ENCODE data around the gene RIMS1. TPM values are rescaled to one million over a fixed set of nuclear protein-coding genes. Genes with fewer than 3 reads are reported as not detected.
A peak's percentile ranks its signal among the peaks of the same experiment; 100 is the strongest.
"Not testable (repeated sequence)": the region's sequence is repeated elsewhere in the genome, so short reads cannot be mapped to it uniquely, and the experiment has no call there.

The RIMS1 gene
- total RNA-seq, 1 experiment from 2014 or later, result not detected

GRCh38 chr6:72272958-72273357 lies 386.6 kb downstream of the RIMS1 start:
- DNase-seq (ENCODE audit: low read depth), result no peak
- in situ Hi-C loops (cut with HindIII; ENCODE audit: low pct_unique_long_range_greater_than_20kb, low sequenced_read_pairs), result no loop called here

- DNase-seq (ENCODE audit: low read depth), result no peak
- in situ Hi-C loops (cut with HindIII; ENCODE audit: low pct_unique_long_range_greater_than_20kb, low sequenced_read_pairs), result no loop called here
These were observed 389.5 kb downstream of the RIMS1 start for GRCh38 chr6:72275888-72276287.

- no peak for DNase-seq (ENCODE audit: low read depth)
- in situ Hi-C loops (cut with HindIII; ENCODE audit: low pct_unique_long_range_greater_than_20kb, low sequenced_read_pairs), result no loop called here
These were observed 395.9 kb downstream of the RIMS1 start for GRCh38 chr6:72282201-72282600.

GRCh38 chr6:72283571-72283970 lies 397.2 kb downstream of the RIMS1 start:
- in situ Hi-C loops (cut with HindIII; ENCODE audit: low pct_unique_long_range_greater_than_20kb, low sequenced_read_pairs), result no loop called here

DNA sequence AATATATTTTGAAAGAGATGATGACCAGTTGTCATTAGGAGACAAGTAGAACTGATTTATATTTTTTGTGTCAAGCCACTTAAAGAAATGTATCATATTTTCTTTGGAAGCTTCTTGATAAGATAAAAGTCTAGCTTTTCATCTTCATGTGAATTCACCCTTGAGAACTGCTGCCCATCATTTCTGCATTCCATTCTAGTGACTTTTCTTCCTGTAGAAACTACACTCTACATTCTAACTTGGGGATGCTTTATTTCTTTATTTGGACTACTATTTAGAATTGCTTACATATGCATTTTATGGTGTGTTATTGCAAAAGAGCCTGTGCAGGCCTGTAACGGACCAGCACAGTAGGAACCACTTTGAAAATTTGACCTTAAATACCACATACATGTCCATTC lies 400.6 kb downstream of the RIMS1 start:
- no peak for DNase-seq (ENCODE audit: low read depth)
- in situ Hi-C loops (cut with HindIII; ENCODE audit: low pct_unique_long_range_greater_than_20kb, low sequenced_read_pairs), result no loop called here

More at GRCh38 chr6:72283571-72283970, 397.2 kb downstream of the RIMS1 start:
- DNase-seq (ENCODE audit: low read depth), result no peak

- no peak for DNase-seq (ENCODE audit: low read depth)
- in situ Hi-C loops (cut with HindIII; ENCODE audit: low pct_unique_long_range_greater_than_20kb, low sequenced_read_pairs), result no loop called here
These were observed 401.5 kb downstream of the RIMS1 start for GRCh38 chr6:72287801-72288200.

DNA sequence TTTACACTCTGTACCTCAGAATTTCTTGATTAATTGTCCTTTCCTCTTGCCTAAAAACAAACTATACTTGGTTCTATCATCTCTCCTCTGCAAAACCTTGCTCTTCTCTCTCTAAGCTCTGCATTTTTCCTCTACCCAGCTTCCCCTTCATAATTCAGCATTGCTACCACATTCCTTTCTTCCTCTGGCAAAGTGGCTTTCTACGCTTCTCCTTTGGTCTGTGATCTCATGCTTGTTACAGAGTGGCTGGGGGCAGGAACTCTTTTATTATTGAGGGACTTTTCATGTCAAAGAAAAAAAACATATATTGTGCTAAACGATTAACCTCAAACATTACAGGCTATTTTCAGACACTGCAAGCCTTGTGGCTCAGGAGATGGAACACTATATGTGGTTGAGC lies 402.2 kb downstream of the RIMS1 start:
- in situ Hi-C loops (cut with HindIII; ENCODE audit: low pct_unique_long_range_greater_than_20kb, low sequenced_read_pairs), result no loop called here
- DNase-seq (ENCODE audit: low read depth), result no peak

DNA sequence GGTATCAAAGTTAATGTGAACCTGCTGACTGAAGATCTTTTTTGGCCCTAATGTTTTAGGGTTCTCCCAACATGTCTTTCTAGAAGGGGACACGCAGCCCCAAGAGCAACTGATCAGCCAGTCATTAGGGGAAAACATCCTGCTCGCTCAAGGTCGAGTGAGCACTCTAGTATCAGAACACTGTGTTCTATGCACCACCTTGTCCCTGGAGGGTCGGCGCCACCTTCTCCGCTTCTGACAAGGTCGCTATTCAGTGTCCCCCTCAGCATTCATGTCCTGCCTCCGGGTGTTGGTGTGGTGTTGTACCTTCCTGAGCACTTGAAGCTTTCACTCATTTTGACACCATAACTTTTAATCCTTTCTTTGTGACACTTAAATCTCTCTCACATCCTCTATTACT lies 404.3 kb downstream of the RIMS1 start:
- in situ Hi-C loops (cut with HindIII; ENCODE audit: low pct_unique_long_range_greater_than_20kb, low sequenced_read_pairs), result no loop called here
- DNase-seq (ENCODE audit: low read depth), result no peak

- no peak for DNase-seq (ENCODE audit: low read depth)
- in situ Hi-C loops (cut with HindIII; ENCODE audit: low pct_unique_long_range_greater_than_20kb, low sequenced_read_pairs), result no loop called here
These were observed 410.0 kb downstream of the RIMS1 start for GRCh38 chr6:72296375-72296774.

- no peak for DNase-seq (ENCODE audit: low read depth)
These were observed 419.6 kb downstream of the RIMS1 start for GRCh38 chr6:72305971-72306370.

GRCh38 chr6:72316675-72317380 lies 430.5 kb downstream of the RIMS1 start:
- DNase-seq (ENCODE audit: low read depth), result no peak
- in situ Hi-C loops (cut with HindIII; ENCODE audit: low pct_unique_long_range_greater_than_20kb, low sequenced_read_pairs), result no loop called here

More at GRCh38 chr6:72305971-72306370, 419.6 kb downstream of the RIMS1 start:
- in situ Hi-C loops (cut with HindIII; ENCODE audit: low pct_unique_long_range_greater_than_20kb, low sequenced_read_pairs), result no loop called here

- no peak for DNase-seq (ENCODE audit: low read depth)
- in situ Hi-C loops (cut with HindIII; ENCODE audit: low pct_unique_long_range_greater_than_20kb, low sequenced_read_pairs), result no loop called here
These were observed 435.4 kb downstream of the RIMS1 start for GRCh38 chr6:72321788-72322187.

GRCh38 chr6:72322771-72323170 lies 436.4 kb downstream of the RIMS1 start:
- DNase-seq (ENCODE audit: low read depth), result no peak
- in situ Hi-C loops (cut with HindIII; ENCODE audit: low pct_unique_long_range_greater_than_20kb, low sequenced_read_pairs), result no loop called here

DNA sequence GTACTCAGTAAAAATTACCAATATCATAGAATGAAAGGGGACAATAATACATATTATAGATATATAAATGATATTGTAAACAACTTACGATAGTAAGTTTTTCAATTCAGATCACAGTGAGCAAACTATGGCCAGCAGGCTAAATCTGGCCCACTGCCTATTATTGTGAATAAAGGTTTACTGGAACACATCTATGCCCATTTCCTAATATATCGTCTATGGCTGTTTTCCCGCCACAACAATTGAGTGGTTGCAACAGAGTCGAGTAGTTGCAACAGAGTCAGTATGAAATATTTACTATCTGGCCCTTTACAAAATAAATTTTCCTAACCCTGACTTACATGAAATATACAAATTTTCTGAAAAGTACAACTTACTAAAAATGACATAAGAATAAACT lies 438.2 kb downstream of the RIMS1 start:
- DNase-seq (ENCODE audit: low read depth), result no peak
- in situ Hi-C loops (cut with HindIII; ENCODE audit: low pct_unique_long_range_greater_than_20kb, low sequenced_read_pairs), result no loop called here

GRCh38 chr6:72328775-72329174 lies 442.4 kb downstream of the RIMS1 start:
- DNase-seq (ENCODE audit: low read depth), result no peak
- in situ Hi-C loops (cut with HindIII; ENCODE audit: low pct_unique_long_range_greater_than_20kb, low sequenced_read_pairs), result no loop called here

GRCh38 chr6:72335203-72335602 lies 448.9 kb downstream of the RIMS1 start:
- in situ Hi-C loops (cut with HindIII; ENCODE audit: low pct_unique_long_range_greater_than_20kb, low sequenced_read_pairs); DNase-seq (ENCODE audit: low read depth): not testable (repeated sequence)

DNA sequence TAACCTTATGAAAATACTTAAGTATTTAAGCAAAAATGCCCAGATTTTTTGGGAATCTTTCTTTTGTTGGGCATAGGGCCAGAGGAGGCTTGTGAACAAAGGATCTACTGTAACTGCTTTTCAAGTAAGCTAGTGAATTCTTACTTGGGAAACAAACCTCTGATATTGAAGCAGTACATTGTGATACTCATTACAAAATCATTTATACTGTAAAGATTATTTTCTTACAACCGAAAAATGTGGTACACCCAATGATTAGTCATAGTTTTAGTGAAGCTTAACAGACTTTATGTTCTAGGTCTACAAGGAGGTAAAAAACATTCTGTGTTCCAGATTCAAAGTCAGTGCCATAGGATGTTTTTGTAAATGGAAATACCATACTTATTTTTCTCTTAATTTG lies 462.6 kb downstream of the RIMS1 start:
- no peak for DNase-seq (ENCODE audit: low read depth)
- in situ Hi-C loops (cut with HindIII; ENCODE audit: low pct_unique_long_range_greater_than_20kb, low sequenced_read_pairs), result no loop called here

DNA sequence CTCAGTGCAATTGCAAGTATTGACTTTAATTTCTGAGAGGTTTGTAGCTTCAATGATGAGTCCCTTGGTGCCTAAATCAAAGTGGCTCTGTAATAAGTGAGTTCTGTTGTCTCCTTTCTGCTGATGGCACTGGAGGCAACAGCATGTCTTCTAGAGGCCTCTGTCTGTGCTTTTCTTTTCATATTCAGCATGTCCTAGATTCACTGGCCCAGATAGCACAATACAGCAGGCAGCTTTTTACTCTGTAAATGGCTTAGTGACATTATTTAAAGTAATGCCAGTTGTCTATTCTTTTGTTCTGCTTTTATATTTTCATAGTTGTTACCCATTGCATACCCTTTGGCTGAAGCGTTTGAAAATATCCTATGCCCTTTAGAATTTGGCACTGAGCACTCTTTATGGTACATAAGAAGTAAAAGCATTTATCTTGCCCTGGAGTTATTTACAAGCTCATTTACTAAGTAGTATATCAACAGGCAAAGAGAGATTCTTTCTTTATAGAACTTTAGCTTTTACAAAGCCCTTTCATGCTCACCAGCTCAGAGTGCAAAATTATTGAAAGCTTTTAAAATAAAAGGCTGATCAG lies 464.0 kb downstream of the RIMS1 start:
- in situ Hi-C loops (cut with HindIII; ENCODE audit: low pct_unique_long_range_greater_than_20kb, low sequenced_read_pairs), result no loop called here
- no peak for DNase-seq (ENCODE audit: low read depth)

DNA sequence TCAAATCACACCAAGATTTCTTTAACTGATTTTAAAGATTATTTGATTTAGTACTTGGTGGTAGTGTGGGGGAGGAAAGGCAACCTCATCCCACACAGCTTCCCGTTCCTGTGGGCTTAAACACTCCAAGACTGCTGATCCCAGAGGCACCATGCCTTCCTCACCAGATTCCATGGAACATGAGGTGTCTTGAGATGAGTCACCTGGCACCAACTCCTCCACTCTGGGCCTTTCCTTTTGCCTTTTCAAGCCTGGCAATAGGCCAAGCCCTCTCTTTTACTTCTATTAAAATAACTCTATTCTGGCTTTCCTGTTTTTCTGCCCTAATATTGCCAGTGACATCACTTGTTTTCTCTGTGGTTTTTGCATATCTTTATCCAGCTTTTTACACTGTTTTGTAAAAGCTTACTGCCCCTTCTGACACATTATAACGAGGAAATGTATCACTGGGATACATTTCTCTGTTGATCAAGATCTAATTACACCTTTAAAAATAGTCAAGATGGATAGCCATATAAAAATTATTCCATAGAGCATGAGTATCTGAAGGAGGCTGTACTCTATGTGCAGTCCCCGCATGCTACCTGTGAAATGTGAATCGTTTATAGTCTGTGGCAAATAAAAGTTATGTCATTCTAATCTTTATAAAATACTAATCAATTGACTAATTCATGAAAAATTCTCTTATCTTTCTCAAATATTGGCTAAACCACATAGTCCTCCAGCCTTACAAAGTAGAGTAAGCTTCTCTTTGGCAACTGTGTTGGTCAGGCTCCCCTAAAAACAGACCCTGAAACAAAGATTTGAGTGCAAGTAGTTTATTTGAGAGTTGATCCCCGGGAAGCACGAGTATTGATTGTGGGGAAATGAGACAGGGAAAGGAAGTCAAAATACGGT lies 477.7 kb downstream of the RIMS1 start:
- peak; percentile 33 for DNase-seq (ENCODE audit: low read depth)
- in situ Hi-C loops (cut with HindIII; ENCODE audit: low pct_unique_long_range_greater_than_20kb, low sequenced_read_pairs), result no loop called here

All from Caki2 (cell line).